ENCODE measurements around the gene BBIP1. TPM values are rescaled to one million over a fixed set of nuclear protein-coding genes. Genes with fewer than 3 reads are reported as not detected.
"Not testable (repeated sequence)": the region's sequence is repeated elsewhere in the genome, so short reads cannot be mapped to it uniquely, and the experiment has no call there.

BBIP1 gene
- total RNA-seq, 4 donors from 2014 or later: 7.8 to 16.8 (median 12.4) TPM

- no peak overlapping the region for H3K4me3 ChIP-seq
- 79 to 85% methylated on average over 3 of the region's 3 CpGs for WGBS, 2 donors
- intact Hi-C loops (cut with DNase I): no loop called here
These were observed 2.2 kb downstream of the BBIP1 start for GRCh38 chr10:110916554-110917346.

GRCh38 chr10:110915600-110915999 is 3.4 kb downstream of the BBIP1 start:
- DNase-seq; H3K27ac ChIP-seq; intact Hi-C loops (cut with DNase I); H3K4me3 ChIP-seq; H3K9me3 ChIP-seq; H3K27me3 ChIP-seq; H3K36me3 ChIP-seq: not testable (repeated sequence)
- H3K4me1 ChIP-seq: peaks cover 6 to 15% (median 7%) of the 10 kb centered on the region in 3 donors
- WGBS, 2 donors: 93 to 94% methylated on average over 3 to 4 of the region's 4 CpGs

More at GRCh38 chr10:110916554-110917346, 2.2 kb downstream of the BBIP1 start:
- no peak for DNase-seq
- TF ChIP-seq, protein P1, sequence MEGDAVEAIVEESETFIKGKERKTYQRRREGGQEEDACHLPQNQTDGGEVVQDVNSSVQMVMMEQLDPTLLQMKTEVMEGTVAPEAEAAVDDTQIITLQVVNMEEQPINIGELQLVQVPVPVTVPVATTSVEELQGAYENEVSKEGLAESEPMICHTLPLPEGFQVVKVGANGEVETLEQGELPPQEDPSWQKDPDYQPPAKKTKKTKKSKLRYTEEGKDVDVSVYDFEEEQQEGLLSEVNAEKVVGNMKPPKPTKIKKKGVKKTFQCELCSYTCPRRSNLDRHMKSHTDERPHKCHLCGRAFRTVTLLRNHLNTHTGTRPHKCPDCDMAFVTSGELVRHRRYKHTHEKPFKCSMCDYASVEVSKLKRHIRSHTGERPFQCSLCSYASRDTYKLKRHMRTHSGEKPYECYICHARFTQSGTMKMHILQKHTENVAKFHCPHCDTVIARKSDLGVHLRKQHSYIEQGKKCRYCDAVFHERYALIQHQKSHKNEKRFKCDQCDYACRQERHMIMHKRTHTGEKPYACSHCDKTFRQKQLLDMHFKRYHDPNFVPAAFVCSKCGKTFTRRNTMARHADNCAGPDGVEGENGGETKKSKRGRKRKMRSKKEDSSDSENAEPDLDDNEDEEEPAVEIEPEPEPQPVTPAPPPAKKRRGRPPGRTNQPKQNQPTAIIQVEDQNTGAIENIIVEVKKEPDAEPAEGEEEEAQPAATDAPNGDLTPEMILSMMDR (IDR thresholded peaks at IDR 0.05): no peak
- no peak for TF ChIP-seq POLR2A (IDR thresholded peaks at IDR 0.05)
- H3K36me3 ChIP-seq: no peaks in the 10 kb centered on the region
- peaks cover 7 to 27% (median 10%) of the 10 kb centered on the region in 3 donors for H3K4me1 ChIP-seq
- H3K27ac ChIP-seq: no peak overlapping the region
- no peaks in the 10 kb centered on the region for H3K27me3 ChIP-seq
- H3K9me3 ChIP-seq: no peaks in the 10 kb centered on the region

DNA sequence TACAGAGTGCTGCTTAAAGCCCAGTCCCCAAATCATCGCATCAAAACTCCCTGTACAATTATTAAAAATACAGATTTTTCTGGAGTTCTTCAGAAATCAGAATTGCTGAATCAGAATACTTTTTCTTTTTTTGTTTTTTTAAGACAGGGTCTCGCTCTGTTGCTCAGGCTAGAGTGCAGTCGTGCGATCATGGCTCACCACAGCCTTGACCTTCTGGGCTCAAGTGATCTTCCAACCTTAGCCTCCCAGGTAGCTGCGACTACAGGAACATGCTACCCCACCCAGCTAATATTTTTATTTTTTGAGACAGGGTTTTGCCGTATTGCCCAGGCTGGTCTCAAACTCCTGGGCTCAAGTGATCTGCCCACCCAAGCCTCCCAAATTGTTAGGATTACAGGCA is 3.9 kb downstream of the BBIP1 start:
- H3K27ac ChIP-seq: no peak overlapping the region
- DNase-seq: no peak
- TF ChIP-seq POLR2A (IDR thresholded peaks at IDR 0.05): no peak
- TF ChIP-seq, protein P1 (IDR thresholded peaks at IDR 0.05): no peak
- H3K4me3 ChIP-seq: no peak overlapping the region
- H3K36me3 ChIP-seq: no peaks in the 10 kb centered on the region
- H3K9me3 ChIP-seq: no peaks in the 10 kb centered on the region
- 91 to 94% methylated on average over 6 of the region's 6 CpGs for WGBS, 2 donors
- H3K4me1 ChIP-seq: peaks cover 6 to 12% (median 7%) of the 10 kb centered on the region in 3 donors
- intact Hi-C loops (cut with DNase I): no loop called here
- H3K27me3 ChIP-seq: no peaks in the 10 kb centered on the region

DNA sequence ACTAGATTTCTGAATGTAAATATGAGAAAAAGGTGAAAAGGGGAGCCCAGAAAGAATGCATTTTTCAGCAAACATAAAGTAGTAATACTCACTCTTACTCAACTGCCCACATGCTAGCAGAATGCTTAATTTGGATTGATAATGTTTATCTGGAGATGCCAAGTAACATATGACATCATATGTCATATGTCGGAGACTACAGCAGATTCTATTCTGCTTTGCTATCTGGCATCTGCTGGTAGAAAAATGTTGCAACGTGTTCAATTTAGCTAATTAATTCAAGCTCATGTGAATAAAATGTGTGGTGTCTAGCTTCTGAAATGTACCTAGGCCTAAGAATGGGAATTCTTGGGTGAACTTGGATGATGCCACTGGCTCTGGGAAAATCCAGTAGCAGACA is 4.5 kb downstream of the BBIP1 start:
- Histone ChIP-seq H3K4me1 (peaks cover 6 to 12% (median 7%) of the 10 kb centered on the region in 3 donors), H3K27ac (no peak overlapping the region), H3K9me3 (no peaks in the 10 kb centered on the region), H3K36me3 (no peaks in the 10 kb centered on the region), H3K27me3 (no peaks in the 10 kb centered on the region), H3K4me3 (no peak overlapping the region)
- WGBS, 2 donors: 69 to 74% methylated on average over 2 of the region's 2 CpGs
- no peak for DNase-seq
- TF ChIP-seq POLR2A (IDR thresholded peaks at IDR 0.05): no peak
- TF ChIP-seq, protein P1 (IDR thresholded peaks at IDR 0.05): no peak
- intact Hi-C loops (cut with DNase I): no loop called here

- Histone ChIP-seq H3K27ac (no peak overlapping the region), H3K9me3 (no peaks in the 10 kb centered on the region), H3K4me1 (peaks cover 0 to 2% (median under 1%) of the 10 kb centered on the region in 3 donors), H3K27me3 (no peaks in the 10 kb centered on the region), H3K4me3 (no peak overlapping the region), H3K36me3 (no peaks in the 10 kb centered on the region)
- intact Hi-C loops (cut with DNase I): no loop called here
- TF ChIP-seq POLR2A (IDR thresholded peaks at IDR 0.05): no peak
- DNase-seq: no peak
- 62 to 67% methylated on average over 3 of the region's 3 CpGs for WGBS, 2 donors
These were observed 6.6 kb downstream of the BBIP1 start for GRCh38 chr10:110912374-110912773.

GRCh38 chr10:110910138-110910537 is 8.8 kb downstream of the BBIP1 start:
- no peak for DNase-seq
- H3K27ac ChIP-seq: no peak overlapping the region
- intact Hi-C loops (cut with DNase I): no loop called here
- no peaks in the 10 kb centered on the region for H3K4me1 ChIP-seq
- no peaks in the 10 kb centered on the region for H3K27me3 ChIP-seq
- no peaks in the 10 kb centered on the region for H3K9me3 ChIP-seq
- H3K36me3 ChIP-seq: no peaks in the 10 kb centered on the region
- H3K4me3 ChIP-seq: no peak overlapping the region
- no peak for TF ChIP-seq POLR2A (IDR thresholded peaks at IDR 0.05)
- TF ChIP-seq, protein P1 (IDR thresholded peaks at IDR 0.05): no peak
- WGBS, 2 donors: 77 to 82% methylated on average over 4 of the region's 4 CpGs

All from esophagus squamous epithelium (tissue), 5 donors.